GM10248 (cell line): Measurements from ENCODE around the gene PRMT9.

Experiments used
- CTCF ChIA-PET: fragments of 300-600 bp; sonication (Branson Sonifier 250); formaldehyde crosslinking; extraction: SDS; loops from one replicate; lab custom pipeline; 2021; ENCODE audit warnings: antibody characterized with exemption; lab: Yijun Ruan, JAX
- POLR2A ChIA-PET: fragments of 350-650 bp; sonication (Branson Sonifier 250); formaldehyde crosslinking; extraction: SDS; loops from one replicate; lab custom pipeline; 2020; ENCODE audit warnings: antibody characterized with exemption; lab: Yijun Ruan, JAX
- DNase-seq: peaks from one replicate; pipeline ENCODE4 v3.0.0; 2012; ENCODE audit errors: extremely low spot score
- TF ChIP-seq, protein P1 (sequence below): IDR thresholded peaks from 2 replicates; pipeline ENCODE4 v1.5.1; 2012; ENCODE audit warnings: mild to moderate bottlenecking, low read depth; ENCODE audit errors: extremely low read depth, missing control alignments, control extremely low read depth

Gene PRMT9

DNA sequence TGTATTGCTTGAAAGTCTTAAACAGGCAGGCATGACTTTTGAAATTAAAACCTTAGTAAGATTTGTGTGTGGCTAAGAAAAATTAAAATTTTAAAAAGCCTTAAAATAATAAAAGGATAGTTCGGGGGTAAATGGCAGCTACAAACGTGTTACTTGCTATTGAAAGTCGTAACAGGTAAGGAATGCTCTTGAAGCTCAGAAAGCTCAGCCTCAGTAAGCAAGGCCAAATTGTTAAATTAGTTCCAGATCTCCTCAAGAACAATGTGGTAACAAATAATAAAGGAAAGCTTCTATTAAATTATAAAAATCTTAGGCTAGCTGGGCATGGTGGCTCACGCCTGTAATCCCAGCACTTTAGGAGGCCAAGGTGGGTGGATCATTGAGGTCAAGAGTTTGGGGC lies 25.5 kb downstream of the PRMT9 start:
- DNase-seq = no peak
- TF ChIP-seq, protein P1, sequence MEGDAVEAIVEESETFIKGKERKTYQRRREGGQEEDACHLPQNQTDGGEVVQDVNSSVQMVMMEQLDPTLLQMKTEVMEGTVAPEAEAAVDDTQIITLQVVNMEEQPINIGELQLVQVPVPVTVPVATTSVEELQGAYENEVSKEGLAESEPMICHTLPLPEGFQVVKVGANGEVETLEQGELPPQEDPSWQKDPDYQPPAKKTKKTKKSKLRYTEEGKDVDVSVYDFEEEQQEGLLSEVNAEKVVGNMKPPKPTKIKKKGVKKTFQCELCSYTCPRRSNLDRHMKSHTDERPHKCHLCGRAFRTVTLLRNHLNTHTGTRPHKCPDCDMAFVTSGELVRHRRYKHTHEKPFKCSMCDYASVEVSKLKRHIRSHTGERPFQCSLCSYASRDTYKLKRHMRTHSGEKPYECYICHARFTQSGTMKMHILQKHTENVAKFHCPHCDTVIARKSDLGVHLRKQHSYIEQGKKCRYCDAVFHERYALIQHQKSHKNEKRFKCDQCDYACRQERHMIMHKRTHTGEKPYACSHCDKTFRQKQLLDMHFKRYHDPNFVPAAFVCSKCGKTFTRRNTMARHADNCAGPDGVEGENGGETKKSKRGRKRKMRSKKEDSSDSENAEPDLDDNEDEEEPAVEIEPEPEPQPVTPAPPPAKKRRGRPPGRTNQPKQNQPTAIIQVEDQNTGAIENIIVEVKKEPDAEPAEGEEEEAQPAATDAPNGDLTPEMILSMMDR = no peak
- ChIA-PET POLR2A (no interaction called here), CTCF (interaction anchor here (1.2 to 1.3 kb wide), 3 partner anchors 10 to 208 kb away, joined by 4 to 5 read pairs (median 4); no protein-coding TSS in a partner anchor)

DNA sequence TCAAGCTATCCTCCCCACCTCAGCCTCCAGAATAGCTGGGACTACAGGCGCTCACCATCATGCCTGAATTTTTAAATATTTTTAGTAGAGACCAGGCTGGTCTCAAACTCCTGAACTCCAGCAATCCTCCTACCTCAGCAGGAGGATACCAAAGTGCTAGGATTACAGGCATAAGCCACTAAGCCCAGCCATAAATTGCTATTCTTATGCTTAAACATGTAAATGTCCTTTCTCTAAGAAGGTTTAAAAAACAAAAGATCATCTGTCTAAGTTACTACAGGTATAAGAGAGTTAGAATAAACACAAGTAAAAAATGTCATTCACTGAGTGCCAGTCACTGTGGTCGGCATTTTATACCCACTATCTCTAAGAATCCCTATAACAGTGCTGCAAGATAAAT lies 28.3 kb downstream of the PRMT9 start:
- TF ChIP-seq, protein P1 = no peak
- no peak for DNase-seq
- POLR2A ChIA-PET = no interaction called here
- CTCF ChIA-PET = interaction anchor here (1.0 to 1.5 kb wide), 2 partner anchors 13 to 211 kb away, joined by 3 read pairs; no protein-coding TSS in a partner anchor

DNA sequence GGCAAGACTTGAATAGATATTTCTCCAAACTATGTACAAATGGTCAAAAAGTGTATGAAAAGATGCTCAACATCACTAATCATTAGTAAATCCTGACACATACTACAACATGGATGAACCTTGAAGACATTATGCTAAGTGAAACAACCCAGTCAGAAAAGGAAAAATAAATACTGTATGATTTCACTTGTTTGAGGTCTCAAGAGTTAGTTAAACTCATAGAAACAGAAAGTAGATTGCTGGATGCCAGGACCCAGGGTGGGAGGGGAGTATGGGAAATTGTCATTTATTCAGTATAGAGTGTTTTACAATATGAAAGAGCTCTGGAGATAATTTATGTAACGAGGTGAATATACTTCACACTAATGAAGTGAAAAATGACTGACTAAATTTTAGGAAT lies 32.4 kb downstream of the PRMT9 start:
- CTCF ChIA-PET = no interaction called here
- POLR2A ChIA-PET = no interaction called here
- no peak for DNase-seq
- TF ChIP-seq, protein P1 = no peak

DNA sequence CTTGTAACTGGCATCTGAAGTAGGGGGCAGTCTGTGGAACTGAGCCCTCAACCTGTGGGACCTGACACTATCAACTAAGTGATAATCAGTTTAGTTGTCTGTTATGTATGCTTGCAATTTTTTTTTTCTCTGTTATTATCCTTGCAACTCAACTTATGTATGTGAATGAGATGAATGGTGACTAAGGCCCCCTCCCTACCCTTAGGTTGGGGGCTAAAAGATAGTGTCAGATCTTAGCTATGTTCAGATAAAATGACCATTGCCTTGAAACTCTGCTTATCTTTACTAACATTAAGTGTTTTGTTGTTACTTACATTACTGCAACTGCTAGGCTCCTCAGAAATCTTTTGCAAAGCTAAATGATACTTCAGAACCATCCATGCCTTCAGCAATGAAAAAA lies 35.3 kb downstream of the PRMT9 start:
- POLR2A ChIA-PET = no interaction called here
- CTCF ChIA-PET = interaction anchor here (0.8 to 3.1 kb wide), 4 partner anchors 8 to 219 kb away, joined by 3 to 7 read pairs (median 4); partner anchors contain the start of gene TMEM184C
- TF ChIP-seq, protein P1 = no peak
- no peak for DNase-seq

DNA sequence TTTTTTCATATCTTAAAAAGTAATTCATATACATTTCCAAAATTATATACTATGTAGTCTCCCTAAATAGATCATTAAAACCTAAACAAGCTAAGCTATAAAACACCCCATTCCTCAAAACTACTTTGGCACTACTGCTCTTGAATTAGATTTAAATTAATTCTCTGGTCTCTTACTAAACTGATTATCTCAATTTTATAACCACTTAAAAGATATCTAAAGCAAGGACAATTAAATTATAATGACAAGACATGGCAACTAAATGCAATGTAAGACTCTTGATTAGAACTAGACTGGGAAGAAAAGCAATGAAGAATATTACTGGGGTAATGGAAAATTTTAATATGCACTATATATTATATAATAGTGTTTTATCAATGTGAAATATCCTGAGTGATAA lies 38.9 kb downstream of the PRMT9 start:
- ChIA-PET CTCF (interaction anchor here (1.7 kb wide), 1 partner anchor 222 kb away, joined by 5 read pairs; no protein-coding TSS in a partner anchor), POLR2A (no interaction called here)
- TF ChIP-seq, protein P1 = no peak
- DNase-seq = no peak

DNA sequence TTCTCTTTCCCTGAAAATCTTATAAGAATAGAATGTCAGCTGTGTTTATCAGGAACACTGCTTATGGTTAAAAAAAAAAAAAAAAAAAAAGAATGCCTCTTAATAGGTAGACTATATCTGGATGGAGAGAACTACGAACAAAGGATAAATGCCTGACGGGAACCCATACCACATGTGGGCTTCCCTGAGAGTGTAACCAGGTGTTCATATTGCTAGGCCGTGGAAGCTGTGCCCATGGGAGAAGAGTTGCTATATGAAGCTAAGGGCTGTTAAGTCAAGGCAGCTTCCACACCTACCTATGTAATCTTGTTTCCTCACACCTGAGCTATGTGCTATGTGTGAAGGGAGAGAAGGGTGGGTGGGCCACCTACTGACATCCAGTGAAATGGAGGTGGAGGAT lies 39.5 kb downstream of the PRMT9 start:
- TF ChIP-seq, protein P1 = no peak
- no peak for DNase-seq
- ChIA-PET POLR2A (interaction anchor here (0.6 kb wide), 1 partner anchor 39 kb away, joined by 4 read pairs; the partner anchor contains the start of gene PRMT9), CTCF (interaction anchor here (1.7 to 2.5 kb wide), 2 partner anchors 10 to 223 kb away, joined by 5 to 10 read pairs; no protein-coding TSS in a partner anchor)

DNA sequence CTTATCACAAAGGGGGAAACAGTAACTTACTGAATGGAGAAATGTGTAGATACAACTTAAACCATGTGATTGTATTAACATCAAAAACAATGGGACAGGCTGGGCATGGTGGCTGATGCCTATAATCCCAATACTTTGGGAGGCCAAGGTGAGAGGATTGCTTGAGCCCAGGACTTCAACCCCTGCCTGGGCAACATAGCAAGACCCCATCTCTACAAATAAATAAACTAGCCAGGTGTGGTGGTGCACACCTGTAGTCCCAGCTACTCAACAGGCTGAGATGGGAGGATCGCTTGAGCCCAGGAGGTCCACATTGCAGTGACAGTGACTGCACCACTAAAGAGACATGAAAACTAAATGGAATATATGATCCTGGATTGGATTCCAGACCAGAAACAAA lies 40.3 kb downstream of the PRMT9 start:
- TF ChIP-seq, protein P1 = no peak

More for the DNA sequence above, 40.3 kb downstream of the PRMT9 start:
- no peak for DNase-seq
- CTCF ChIA-PET = interaction anchor here (1.2 to 2.5 kb wide), 3 partner anchors 10 to 19 kb away, joined by 3 to 10 read pairs (median 3); no protein-coding TSS in a partner anchor
- POLR2A ChIA-PET = interaction anchor here (0.6 kb wide), 1 partner anchor 40 kb away, joined by 4 read pairs; the partner anchor contains the start of gene PRMT9
